ENCODE data around the gene MCTP1.

MCTP1 gene

GRCh38 chr5:95241635-95242034, 43.3 kb downstream of the MCTP1 start (continued):
- TF ChIP-seq, protein P1, sequence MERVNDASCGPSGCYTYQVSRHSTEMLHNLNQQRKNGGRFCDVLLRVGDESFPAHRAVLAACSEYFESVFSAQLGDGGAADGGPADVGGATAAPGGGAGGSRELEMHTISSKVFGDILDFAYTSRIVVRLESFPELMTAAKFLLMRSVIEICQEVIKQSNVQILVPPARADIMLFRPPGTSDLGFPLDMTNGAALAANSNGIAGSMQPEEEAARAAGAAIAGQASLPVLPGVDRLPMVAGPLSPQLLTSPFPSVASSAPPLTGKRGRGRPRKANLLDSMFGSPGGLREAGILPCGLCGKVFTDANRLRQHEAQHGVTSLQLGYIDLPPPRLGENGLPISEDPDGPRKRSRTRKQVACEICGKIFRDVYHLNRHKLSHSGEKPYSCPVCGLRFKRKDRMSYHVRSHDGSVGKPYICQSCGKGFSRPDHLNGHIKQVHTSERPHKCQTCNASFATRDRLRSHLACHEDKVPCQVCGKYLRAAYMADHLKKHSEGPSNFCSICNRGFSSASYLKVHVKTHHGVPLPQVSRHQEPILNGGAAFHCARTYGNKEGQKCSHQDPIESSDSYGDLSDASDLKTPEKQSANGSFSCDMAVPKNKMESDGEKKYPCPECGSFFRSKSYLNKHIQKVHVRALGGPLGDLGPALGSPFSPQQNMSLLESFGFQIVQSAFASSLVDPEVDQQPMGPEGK (CRISPR knock-in tag; IDR thresholded peaks at IDR 0.05; ENCODE audit: borderline replicate concordance), result no peak

DNA sequence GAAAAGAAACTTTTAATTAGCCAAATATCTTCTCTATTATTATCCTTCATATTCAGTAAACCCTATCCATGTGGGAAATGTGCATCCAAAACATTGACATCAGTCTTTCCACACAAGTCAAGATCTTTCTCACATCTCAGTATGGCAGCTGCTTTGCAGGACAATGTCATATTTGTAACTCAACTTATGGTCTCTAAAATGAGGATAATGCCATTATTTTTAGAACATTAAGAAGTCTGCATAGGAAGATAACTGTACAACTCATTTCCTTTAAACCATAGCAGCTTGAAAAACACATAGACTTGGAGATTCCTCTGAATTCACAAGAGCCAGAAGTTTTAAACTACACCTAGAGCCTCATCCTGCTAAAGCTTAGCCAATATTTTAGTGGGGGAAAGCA, 43.7 kb downstream of the MCTP1 start:
- TF ChIP-seq RARB (CRISPR knock-in tag; IDR thresholded peaks at IDR 0.05), result no peak
- no peak for TF ChIP-seq ARNTL (CRISPR knock-in tag; IDR thresholded peaks at IDR 0.05; ENCODE audit: borderline replicate concordance, low read depth)
- no peak for ATAC-seq

DNA sequence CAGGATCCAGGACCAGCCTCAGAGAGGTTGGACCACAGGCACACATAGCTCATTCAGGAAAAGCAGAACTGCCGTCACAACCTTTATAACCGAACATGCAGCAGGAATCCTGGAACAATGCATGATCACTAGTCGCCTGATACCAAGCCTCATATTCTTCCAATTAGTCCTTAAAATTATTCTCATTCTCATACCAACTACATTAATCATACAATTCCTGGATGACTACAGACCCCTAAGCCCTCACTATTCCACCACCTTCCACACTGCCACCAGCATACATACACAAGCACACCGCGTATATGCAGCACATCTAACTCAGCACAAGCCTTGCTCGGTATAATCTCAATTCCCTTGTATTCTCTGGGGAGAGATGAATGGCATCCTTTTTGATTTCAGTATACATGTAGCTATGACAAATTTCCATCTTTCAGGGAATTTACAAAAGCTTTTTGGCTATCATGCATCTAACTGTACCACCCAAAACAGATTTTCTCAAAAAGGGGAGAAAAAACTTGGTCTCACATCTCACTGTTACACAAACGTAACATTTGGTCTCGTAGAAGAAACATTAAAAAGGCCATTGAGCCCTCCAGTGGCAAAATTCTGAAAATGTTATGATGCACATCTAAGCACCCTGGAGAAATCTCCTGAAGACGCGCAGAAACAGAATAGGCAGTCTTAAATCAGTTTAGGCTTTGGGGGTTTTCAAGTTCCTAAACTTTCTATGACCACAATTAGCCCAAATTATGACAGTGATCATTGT, 46.2 kb downstream of the MCTP1 start:
- ATAC-seq, result peak; percentile 93

DNA sequence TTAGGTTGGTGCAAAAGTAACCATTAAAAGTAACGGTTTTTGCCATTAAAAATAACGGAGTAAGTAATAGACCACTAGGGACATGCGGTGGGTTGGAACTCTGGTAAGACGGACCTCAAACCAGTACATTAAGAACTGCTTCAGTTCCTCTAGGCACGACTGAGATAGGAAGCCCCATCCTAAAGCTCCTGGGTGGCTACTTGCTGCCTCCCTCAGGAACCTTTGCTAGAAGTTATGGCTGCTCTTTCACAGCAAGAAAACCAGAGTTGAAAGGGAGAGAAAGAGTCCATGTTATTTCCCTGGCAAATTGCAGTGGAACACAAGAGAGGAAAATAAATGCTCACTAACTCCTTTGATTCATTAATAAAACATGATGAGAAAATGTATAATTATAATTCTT, 47.6 kb downstream of the MCTP1 start:
- no peak for ATAC-seq
- TF ChIP-seq BACH2 (CRISPR knock-in tag; IDR thresholded peaks at IDR 0.05; ENCODE audit: borderline replicate concordance) (no peak), ZNF70 (CRISPR knock-in tag; IDR thresholded peaks at IDR 0.05) (no peak), ZC3H10 (CRISPR knock-in tag; IDR thresholded peaks at IDR 0.05) (no peak), GLIS3 (CRISPR knock-in tag; IDR thresholded peaks at IDR 0.05) (no peak), ARNTL (CRISPR knock-in tag; IDR thresholded peaks at IDR 0.05; ENCODE audit: borderline replicate concordance, low read depth) (no peak), TSHZ2 (CRISPR knock-in tag; IDR thresholded peaks at IDR 0.05) (no peak), PPARA (CRISPR knock-in tag; IDR thresholded peaks at IDR 0.05; ENCODE audit: borderline replicate concordance) (no peak), TCF4 (CRISPR knock-in tag; IDR thresholded peaks at IDR 0.05; ENCODE audit: borderline replicate concordance) (no peak), RARB (CRISPR knock-in tag; IDR thresholded peaks at IDR 0.05) (no peak), OSR1 (CRISPR knock-in tag; IDR thresholded peaks at IDR 0.05) (no peak), POU6F1 (CRISPR knock-in tag; IDR thresholded peaks at IDR 0.05; ENCODE audit: borderline replicate concordance, low read depth) (no peak), CSDC2 (CRISPR knock-in tag; IDR thresholded peaks at IDR 0.05) (no peak), ZFP30 (CRISPR knock-in tag; IDR thresholded peaks at IDR 0.05) (no peak), ESRRG (CRISPR knock-in tag; IDR thresholded peaks at IDR 0.05) (no peak)
- TF ChIP-seq, protein P1 (CRISPR knock-in tag; IDR thresholded peaks at IDR 0.05; ENCODE audit: borderline replicate concordance), result no peak

More for the DNA sequence above, 46.2 kb downstream of the MCTP1 start:
- TF ChIP-seq BACH2 (CRISPR knock-in tag; IDR thresholded peaks at IDR 0.05; ENCODE audit: borderline replicate concordance) (no peak), ZNF70 (CRISPR knock-in tag; IDR thresholded peaks at IDR 0.05) (no peak), ZC3H10 (CRISPR knock-in tag; IDR thresholded peaks at IDR 0.05) (no peak), TOX (CRISPR knock-in tag; IDR thresholded peaks at IDR 0.05; ENCODE audit: borderline replicate concordance) (no peak), TSHZ2 (CRISPR knock-in tag; IDR thresholded peaks at IDR 0.05) (no peak), PPARA (CRISPR knock-in tag; IDR thresholded peaks at IDR 0.05; ENCODE audit: borderline replicate concordance) (no peak), CSDC2 (CRISPR knock-in tag; IDR thresholded peaks at IDR 0.05) (no peak), ZFP30 (CRISPR knock-in tag; IDR thresholded peaks at IDR 0.05) (no peak), ESRRG (CRISPR knock-in tag; IDR thresholded peaks at IDR 0.05) (no peak)
- TF ChIP-seq, protein P2, sequence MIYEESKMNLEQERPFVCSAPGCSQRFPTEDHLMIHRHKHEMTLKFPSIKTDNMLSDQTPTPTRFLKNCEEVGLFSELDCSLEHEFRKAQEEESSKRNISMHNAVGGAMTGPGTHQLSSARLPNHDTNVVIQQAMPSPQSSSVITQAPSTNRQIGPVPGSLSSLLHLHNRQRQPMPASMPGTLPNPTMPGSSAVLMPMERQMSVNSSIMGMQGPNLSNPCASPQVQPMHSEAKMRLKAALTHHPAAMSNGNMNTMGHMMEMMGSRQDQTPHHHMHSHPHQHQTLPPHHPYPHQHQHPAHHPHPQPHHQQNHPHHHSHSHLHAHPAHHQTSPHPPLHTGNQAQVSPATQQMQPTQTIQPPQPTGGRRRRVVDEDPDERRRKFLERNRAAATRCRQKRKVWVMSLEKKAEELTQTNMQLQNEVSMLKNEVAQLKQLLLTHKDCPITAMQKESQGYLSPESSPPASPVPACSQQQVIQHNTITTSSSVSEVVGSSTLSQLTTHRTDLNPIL (CRISPR knock-in tag; IDR thresholded peaks at IDR 0.05; ENCODE audit: low read depth), result no peak

Data from SK-N-SH treated with all-trans-retinoic acid at 6 μM for 48 hours (cell line).